ENCODE measurements around the gene ZBTB17.

Gene ZBTB17

DNA sequence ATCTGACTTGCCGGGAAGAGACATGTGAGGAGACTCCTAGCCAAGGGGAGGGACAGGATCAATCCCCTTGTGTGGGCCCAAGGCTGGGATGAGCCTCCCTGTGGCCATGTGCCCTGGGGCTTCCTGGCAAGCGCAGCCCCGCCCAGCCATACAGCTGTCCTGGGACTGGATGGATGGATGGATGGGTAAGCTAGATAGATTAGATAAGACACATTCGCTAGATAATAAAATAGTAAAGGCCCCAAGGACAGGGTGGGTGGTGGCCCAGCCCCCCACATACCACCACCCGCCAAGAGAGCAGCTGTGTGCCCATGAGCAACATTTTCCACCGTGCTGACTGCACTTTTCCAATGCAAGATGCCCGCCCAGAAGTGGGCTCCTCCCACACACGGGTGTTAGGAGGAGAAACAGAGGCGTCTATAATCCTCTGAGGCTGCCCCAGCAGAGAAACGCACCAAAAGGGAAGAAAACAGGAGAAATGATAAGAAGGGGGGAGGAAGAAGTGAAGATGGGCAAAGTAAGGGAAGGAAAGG is 25.1 kb downstream of the ZBTB17 start:
- TF ChIP-seq, protein P1, sequence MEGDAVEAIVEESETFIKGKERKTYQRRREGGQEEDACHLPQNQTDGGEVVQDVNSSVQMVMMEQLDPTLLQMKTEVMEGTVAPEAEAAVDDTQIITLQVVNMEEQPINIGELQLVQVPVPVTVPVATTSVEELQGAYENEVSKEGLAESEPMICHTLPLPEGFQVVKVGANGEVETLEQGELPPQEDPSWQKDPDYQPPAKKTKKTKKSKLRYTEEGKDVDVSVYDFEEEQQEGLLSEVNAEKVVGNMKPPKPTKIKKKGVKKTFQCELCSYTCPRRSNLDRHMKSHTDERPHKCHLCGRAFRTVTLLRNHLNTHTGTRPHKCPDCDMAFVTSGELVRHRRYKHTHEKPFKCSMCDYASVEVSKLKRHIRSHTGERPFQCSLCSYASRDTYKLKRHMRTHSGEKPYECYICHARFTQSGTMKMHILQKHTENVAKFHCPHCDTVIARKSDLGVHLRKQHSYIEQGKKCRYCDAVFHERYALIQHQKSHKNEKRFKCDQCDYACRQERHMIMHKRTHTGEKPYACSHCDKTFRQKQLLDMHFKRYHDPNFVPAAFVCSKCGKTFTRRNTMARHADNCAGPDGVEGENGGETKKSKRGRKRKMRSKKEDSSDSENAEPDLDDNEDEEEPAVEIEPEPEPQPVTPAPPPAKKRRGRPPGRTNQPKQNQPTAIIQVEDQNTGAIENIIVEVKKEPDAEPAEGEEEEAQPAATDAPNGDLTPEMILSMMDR (conservative IDR thresholded peaks at IDR 0.05; ENCODE audit: control insufficient read depth, insufficient read depth, low read depth, low read length) = no peak
- DNase-seq (ENCODE audit: low read depth) = peak; percentile 51
- no peak overlapping the region for H3K4me3 ChIP-seq (ENCODE audit: control insufficient read depth, low read depth, low read length)

DNA sequence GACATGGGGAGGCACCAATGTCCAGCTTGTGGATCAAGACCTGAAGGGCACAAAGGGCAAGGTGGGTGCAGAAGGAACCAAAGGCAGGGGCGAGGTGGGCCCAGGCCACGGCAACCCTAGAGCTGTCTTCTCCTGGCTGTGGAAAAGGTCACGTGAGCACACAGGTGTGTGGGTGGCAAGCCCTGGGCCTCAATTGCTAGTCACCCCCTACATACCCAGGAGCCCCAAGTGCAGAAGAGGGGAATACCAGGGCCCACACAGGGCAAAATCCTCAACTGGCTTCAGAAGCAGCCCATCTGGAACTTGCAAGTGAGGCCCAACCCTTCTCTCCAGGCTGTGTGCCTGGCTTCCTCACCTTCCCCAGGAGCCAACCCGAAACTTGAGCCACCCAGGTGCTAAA is 25.6 kb downstream of the ZBTB17 start:
- TF ChIP-seq, protein P1 (conservative IDR thresholded peaks at IDR 0.05; ENCODE audit: control insufficient read depth, insufficient read depth, low read depth, low read length) = no peak
- no peak for DNase-seq (ENCODE audit: low read depth)
- H3K4me3 ChIP-seq (ENCODE audit: control insufficient read depth, low read depth, low read length) = no peak overlapping the region

DNA sequence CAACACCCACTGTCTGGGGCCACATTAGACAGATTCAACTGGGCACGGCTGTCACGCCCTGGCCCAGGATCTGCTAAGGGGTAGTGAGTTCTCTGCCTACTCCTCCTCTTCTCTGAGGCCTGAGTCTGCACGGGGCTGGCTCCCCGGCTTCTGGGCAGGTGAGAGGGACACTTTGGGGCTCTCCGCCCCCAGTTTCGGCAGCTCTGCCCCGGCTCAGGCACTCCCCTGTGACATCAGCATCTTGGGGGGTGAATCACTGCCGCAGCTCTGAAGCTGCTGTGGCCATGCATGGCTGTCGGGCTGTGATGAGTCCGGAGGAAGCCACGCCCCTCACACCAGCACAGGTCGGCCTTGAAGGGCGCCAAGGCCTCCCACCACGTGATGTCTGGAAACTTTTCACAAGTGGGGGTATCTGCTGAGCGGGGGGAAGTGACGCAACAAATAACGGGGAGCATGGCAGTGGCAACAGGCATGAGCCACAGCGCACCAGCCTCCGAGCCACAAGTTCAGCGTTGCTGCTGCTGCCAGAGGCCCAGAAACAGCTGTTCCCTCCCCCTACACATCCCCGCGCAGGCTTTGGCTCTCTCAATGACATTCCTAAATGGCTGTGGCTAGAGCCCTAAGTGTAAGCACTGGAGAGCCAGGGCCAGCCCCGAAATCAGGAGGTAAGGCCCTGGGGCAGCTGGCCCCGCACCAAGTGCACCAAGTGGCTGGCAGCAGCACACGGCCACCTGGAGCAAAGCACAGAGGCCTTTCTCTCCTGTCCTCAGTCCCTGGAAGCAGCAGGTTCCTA is 26.3 kb downstream of the ZBTB17 start:
- DNase-seq (ENCODE audit: low read depth) = peak; percentile 97
- TF ChIP-seq, protein P1 (conservative IDR thresholded peaks at IDR 0.05; ENCODE audit: control insufficient read depth, insufficient read depth, low read depth, low read length) = no peak
- peak overlapping the region; percentile 29 for H3K4me3 ChIP-seq (ENCODE audit: control insufficient read depth, low read depth, low read length)

DNA sequence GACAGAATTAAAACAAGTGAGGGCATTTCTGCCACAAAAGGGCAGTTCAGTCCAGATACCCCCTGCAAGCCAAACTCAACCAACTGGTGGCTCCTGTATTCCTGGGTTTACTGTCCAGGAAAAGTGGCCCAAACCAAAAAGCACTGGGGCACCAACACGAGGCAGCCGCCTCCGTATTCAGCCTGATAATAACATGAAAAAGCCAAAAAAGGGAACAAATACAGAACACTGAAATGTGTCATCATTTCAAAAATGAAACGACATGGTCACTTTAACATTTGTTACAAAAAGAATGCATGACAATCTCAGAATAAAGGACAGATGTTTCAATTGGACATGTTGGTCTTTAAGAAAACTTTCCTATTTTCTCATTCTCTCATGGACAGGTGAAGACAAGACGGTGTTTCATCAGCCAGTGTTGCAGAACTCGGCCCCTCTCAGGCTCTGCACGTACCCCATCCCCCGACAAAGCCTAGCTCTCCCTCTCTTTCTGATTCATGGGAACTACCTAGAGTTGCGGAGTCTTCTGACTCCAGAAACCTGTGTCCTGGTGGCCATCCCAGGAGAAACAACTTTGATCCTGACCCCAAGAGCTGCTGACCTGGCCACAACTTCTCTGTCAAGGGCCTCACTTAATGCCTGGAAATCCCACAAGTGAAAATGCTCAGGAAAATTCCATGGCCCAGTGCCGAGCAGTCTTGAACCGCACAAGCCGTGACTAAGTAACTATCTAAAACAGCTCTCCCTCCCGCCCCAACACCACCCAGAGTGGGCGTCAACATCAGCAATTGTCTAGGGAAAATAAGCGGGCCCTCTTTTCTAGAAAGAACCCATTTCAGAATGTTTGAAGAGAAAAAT is 27.1 kb downstream of the ZBTB17 start:
- H3K4me3 ChIP-seq (ENCODE audit: control insufficient read depth, low read depth, low read length) = peak overlapping the region; percentile 29
- TF ChIP-seq, protein P1 (conservative IDR thresholded peaks at IDR 0.05; ENCODE audit: control insufficient read depth, insufficient read depth, low read depth, low read length) = no peak
- peak; percentile 97 for DNase-seq (ENCODE audit: low read depth)

DNA sequence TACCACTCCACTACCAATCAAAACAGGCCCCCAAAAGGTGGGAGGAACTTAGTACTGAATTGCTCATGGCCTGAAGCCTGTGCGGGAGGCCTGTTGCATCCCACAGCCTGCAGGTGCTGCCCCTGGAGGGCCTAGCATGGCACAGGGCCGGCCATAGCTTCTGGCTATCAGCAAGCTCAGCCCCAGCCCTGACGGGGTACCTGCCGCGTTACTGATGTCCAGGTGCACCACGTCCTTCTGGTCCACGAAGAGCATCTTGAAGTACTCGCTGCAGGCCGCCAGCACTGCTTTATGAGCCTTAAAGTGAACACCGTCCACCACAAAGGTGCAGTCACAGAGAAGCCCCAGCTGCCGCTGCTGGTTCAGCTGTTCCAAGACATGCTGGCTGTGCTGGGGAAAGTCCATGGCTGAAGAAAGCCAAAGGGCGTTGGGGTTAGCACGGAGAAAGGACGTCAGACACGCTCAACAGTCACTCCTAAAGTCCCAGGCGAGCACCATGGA is 27.8 kb downstream of the ZBTB17 start:
- no peak for DNase-seq (ENCODE audit: low read depth)
- TF ChIP-seq, protein P1 (conservative IDR thresholded peaks at IDR 0.05; ENCODE audit: control insufficient read depth, insufficient read depth, low read depth, low read length) = no peak
- H3K4me3 ChIP-seq (ENCODE audit: control insufficient read depth, low read depth, low read length) = no peak overlapping the region

DNA sequence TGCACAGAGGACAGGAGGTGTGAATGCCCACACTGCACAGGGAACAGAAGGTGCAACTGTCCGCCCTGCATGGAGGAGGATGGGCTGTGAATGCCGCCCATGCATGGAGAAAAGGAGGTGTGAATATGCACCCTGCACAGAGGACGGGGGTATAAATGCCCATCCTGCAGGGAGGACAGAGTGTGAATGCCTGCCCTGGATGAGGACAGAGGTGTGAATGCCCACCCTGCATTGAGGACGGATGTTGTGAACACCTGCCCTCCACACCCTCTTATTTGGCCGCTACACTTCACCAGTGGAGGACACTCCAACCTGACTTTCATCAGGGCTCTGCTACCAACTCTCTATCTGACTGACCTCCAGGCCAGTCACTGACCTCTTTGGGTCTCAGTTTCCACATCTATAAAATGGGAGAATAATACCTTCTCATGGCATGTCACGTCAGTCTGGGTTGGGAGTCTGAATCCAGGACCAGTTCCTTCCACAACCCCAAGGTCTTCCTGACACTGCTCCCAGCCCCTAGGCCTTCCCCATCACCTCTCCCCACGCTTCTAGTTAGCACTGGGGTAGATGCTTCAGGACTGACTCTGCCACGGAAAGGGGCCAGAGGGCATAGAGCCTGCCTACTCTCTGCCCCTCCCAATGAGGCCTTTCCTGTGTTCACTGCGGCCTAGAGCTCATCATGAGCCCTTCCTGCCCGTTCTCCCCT is 28.4 kb downstream of the ZBTB17 start:
- TF ChIP-seq, protein P1 (conservative IDR thresholded peaks at IDR 0.05; ENCODE audit: control insufficient read depth, insufficient read depth, low read depth, low read length) = no peak
- no peak for DNase-seq (ENCODE audit: low read depth)
- H3K4me3 ChIP-seq (ENCODE audit: control insufficient read depth, low read depth, low read length) = no peak overlapping the region

Data from fibroblast of mammary gland (primary cell).